Measurements from ENCODE around the gene VAPA.

- TF ChIP-seq EZH2 (IDR thresholded peaks at IDR 0.05; ENCODE audit: borderline replicate concordance, insufficient read depth, low read depth, low read length, poor library complexity, severe bottlenecking) (no peak), CTCF (IDR thresholded peaks at IDR 0.05) (no peak)
Measured at GRCh38 chr18:9947248-9947647, 33.4 kb downstream of the VAPA start.

Measured in B cell (primary cell).